D721Med (cell line): ENCODE results near the gene PRR11.
A peak's percentile ranks its signal among the peaks of the same experiment; 100 is the strongest.

Experiments used
- DNase-seq: peaks from one replicate; pipeline ENCODE4 v3.0.0; 2011; ENCODE audit warnings: low spot score; ENCODE audit not compliant: insufficient read length
- FAIRE-seq: peaks from 2 replicates; lab custom pipeline; 2011; peaks lifted over from hg19 to GRCh38; lab: Jason Lieb, UNC
- CTCF ChIP-seq: IDR thresholded peaks from 2 replicates; pipeline ENCODE4 v1.5.1; 2012; ENCODE audit warnings: mild to moderate bottlenecking, control low read depth; ENCODE audit not compliant: insufficient read depth; ENCODE audit errors: missing control alignments

Gene PRR11

GRCh38 chr17:59155439-59156177 is at the start of gene PRR11:
Gene PRR11 (plus strand): TSS chr17:59155746. CDS start chr17:59169753, 14,007 bp downstream.
- FAIRE-seq (peak; percentile 25), DNase-seq (peak; percentile 36)
- TF ChIP-seq CTCF: no peak

GRCh38 chr17:59105852-59106462 is 49.6 kb upstream of the PRR11 start:
- no peak for FAIRE-seq
- no peak for DNase-seq
- no peak for TF ChIP-seq CTCF

- FAIRE-seq: no peak
- DNase-seq: peak; percentile 77
- peak; percentile 12 for TF ChIP-seq CTCF
Observed at GRCh38 chr17:59106463-59107305, 48.9 kb upstream of the PRR11 start, which contains the start of gene TRIM37. Gene TRIM37 (minus strand): TSS chr17:59106880. CDS start chr17:59106461, 419 bp downstream.

- TF ChIP-seq CTCF: no peak
- no peak for FAIRE-seq
- DNase-seq: no peak
Observed at GRCh38 chr17:59107306-59107670, 48.3 kb upstream of the PRR11 start.

GRCh38 chr17:59108400-59109102 is 47.0 kb upstream of the PRR11 start:
- TF ChIP-seq CTCF: no peak
- no peak for DNase-seq
- FAIRE-seq: no peak

DNA sequence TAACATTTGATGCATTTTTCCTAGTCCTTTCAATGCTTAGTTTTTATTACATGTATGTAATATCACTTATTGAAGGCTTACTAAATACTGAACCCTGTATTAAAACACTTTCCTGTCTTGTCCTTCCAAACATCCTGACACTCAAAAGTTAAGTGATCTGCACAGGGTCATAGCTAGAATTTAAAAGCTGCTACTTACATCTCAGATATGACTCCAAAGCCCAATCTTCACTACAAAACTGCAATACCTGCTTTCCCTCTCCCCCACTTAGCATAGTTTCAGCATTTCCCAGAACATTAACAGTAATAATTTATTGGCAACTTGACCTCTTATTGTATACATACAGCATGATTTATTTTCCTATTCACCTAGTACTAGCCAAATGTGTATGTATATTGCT is 44.6 kb upstream of the PRR11 start:
- TF ChIP-seq CTCF: no peak
- FAIRE-seq: no peak

More for the DNA sequence above, 44.6 kb upstream of the PRR11 start:
- DNase-seq: no peak
